Measurements from ENCODE around the gene PTGER3.

DNA sequence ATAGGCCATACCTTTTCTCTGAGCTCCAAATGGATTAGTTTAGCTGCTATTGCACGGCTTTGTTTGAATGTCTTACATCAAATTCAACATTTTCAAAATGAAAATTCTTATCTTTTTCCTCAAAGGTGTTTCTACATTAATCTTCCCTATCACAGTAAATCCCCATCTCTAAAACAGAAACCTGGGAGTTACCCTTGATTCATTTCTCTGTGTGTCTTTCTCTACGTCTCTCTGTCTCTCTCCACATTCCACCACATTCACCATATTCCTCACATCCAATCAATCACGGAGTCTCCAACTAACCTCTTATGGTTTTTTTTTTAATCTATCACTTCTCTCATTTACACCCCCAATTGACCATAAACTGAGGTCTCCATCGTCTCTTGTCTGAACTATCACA lies 24.1 kb downstream of the PTGER3 start:
- TF ChIP-seq, protein P1, sequence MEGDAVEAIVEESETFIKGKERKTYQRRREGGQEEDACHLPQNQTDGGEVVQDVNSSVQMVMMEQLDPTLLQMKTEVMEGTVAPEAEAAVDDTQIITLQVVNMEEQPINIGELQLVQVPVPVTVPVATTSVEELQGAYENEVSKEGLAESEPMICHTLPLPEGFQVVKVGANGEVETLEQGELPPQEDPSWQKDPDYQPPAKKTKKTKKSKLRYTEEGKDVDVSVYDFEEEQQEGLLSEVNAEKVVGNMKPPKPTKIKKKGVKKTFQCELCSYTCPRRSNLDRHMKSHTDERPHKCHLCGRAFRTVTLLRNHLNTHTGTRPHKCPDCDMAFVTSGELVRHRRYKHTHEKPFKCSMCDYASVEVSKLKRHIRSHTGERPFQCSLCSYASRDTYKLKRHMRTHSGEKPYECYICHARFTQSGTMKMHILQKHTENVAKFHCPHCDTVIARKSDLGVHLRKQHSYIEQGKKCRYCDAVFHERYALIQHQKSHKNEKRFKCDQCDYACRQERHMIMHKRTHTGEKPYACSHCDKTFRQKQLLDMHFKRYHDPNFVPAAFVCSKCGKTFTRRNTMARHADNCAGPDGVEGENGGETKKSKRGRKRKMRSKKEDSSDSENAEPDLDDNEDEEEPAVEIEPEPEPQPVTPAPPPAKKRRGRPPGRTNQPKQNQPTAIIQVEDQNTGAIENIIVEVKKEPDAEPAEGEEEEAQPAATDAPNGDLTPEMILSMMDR (conservative IDR thresholded peaks at IDR 0.05; ENCODE audit: low read depth, low read length), result no peak
- TF ChIP-seq EZH2 (IDR thresholded peaks at IDR 0.05; ENCODE audit: borderline replicate concordance, low read depth, low read length, poor library complexity, severe bottlenecking), result no peak
